ENCODE data around the gene NR2C1.

DNA sequence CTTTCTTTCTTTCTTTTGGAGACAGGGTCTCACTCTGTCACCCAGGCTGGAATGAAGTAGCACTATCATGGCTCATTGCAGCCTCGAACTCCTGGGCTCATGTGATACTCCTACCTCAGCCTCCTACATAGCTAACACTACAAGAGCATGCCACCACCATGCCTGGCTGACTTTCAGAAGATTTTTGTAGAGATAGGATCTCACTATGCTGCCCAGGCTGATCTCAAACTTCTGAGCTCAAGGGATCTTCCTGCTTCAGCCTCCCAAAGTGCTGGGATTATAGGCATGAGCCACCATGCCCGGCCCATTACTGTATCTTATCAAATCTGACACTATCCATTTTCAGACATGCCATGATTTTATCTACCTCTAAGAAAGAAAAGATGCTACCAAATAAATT is 101.5 kb downstream of the NR2C1 start:
- TF ChIP-seq POLR2A (IDR thresholded peaks at IDR 0.05; ENCODE audit: low read length) (no peak), GATA1 (IDR thresholded peaks at IDR 0.05; ENCODE audit: low read depth, low read length) (no peak)
